Adipocyte (in vitro differentiated cells): ENCODE data around the gene HOXD11.

ENCODE experiments used
- DNase-seq: peaks from one replicate; pipeline ENCODE4 v3.0.0-alpha.2; 2015; ENCODE audit warnings: low read depth
- H3K27me3 ChIP-seq: replicated peaks from 2 replicates; pipeline ENCODE4 v1.7.0; 2013; ENCODE audit warnings: mild to moderate bottlenecking, low read length, moderate library complexity; ENCODE audit not compliant: control insufficient read depth, insufficient read depth
- H3K36me3 ChIP-seq: 2 replicates; pipeline ENCODE4 v1.7.0; 2013; ENCODE audit warnings: low read length, mild to moderate bottlenecking, moderate library complexity; ENCODE audit not compliant: control insufficient read depth, insufficient read depth, severe bottlenecking
- H3K4me1 ChIP-seq: 2 replicates; pipeline ENCODE4 v1.7.0; 2013; ENCODE audit warnings: mild to moderate bottlenecking, low read length, moderate library complexity; ENCODE audit not compliant: control insufficient read depth, insufficient read depth
- H3K4me3 ChIP-seq: 2 replicates; pipeline ENCODE4 v1.7.0; 2013; ENCODE audit warnings: mild to moderate bottlenecking, low read length, moderate library complexity
- H3K9ac ChIP-seq: 2 replicates; pipeline ENCODE4 v1.7.0; 2013; ENCODE audit warnings: mild to moderate bottlenecking, low read length, moderate library complexity
- H3K9me3 ChIP-seq: 2 replicates; pipeline ENCODE4 v1.7.0; 2013; ENCODE audit warnings: mild to moderate bottlenecking, low read length, moderate library complexity; ENCODE audit not compliant: control insufficient read depth

HOXD11 gene

GRCh38 chr2:176152350-176153181, 45.5 kb downstream of the HOXD11 start:
- no peaks in the 10 kb centered on the region for H3K9me3 ChIP-seq
- DNase-seq = no peak
- H3K4me1 ChIP-seq = no peaks in the 10 kb centered on the region
- H3K27me3 ChIP-seq = no peaks in the 10 kb centered on the region
- H3K9ac ChIP-seq = no peak overlapping the region
- no peak overlapping the region for H3K4me3 ChIP-seq
- H3K36me3 ChIP-seq = peaks cover 24% of the 10 kb centered on the region

- Histone ChIP-seq H3K4me1 (no peaks in the 10 kb centered on the region), H3K4me3 (no peak overlapping the region), H3K27me3 (no peaks in the 10 kb centered on the region), H3K9me3 (no peaks in the 10 kb centered on the region), H3K36me3 (peaks cover 21% of the 10 kb centered on the region), H3K9ac (no peak overlapping the region)
- no peak for DNase-seq
Observed at GRCh38 chr2:176154576-176155252, 47.6 kb downstream of the HOXD11 start.

GRCh38 chr2:176155356-176156044, 48.4 kb downstream of the HOXD11 start:
- no peaks in the 10 kb centered on the region for H3K27me3 ChIP-seq
- H3K4me3 ChIP-seq = no peak overlapping the region
- no peaks in the 10 kb centered on the region for H3K4me1 ChIP-seq
- no peak overlapping the region for H3K9ac ChIP-seq
- no peak for DNase-seq
- no peaks in the 10 kb centered on the region for H3K9me3 ChIP-seq
- peaks cover 21% of the 10 kb centered on the region for H3K36me3 ChIP-seq

- Histone ChIP-seq H3K36me3 (peaks cover 17% of the 10 kb centered on the region), H3K9me3 (no peaks in the 10 kb centered on the region), H3K9ac (no peak overlapping the region), H3K4me3 (peak overlapping the region; percentile 74), H3K4me1 (no peaks in the 10 kb centered on the region), H3K27me3 (no peaks in the 10 kb centered on the region)
- DNase-seq = no peak
Observed at GRCh38 chr2:176156301-176156806, 49.3 kb downstream of the HOXD11 start.

GRCh38 chr2:176156807-176157498, 49.9 kb downstream of the HOXD11 start, which contains the start of gene HOXD3:
Gene HOXD3 (plus strand): TSS chr2:176157307. CDS start chr2:176169115, 11,808 bp downstream.
- no peaks in the 10 kb centered on the region for H3K27me3 ChIP-seq
- H3K4me1 ChIP-seq = peaks cover 3% of the 10 kb centered on the region
- H3K9ac ChIP-seq = peak within 1 kb of the TSS; percentile 58
- no peak for DNase-seq
- H3K4me3 ChIP-seq = peak within 1 kb of the TSS; percentile 74
- peaks cover 17% of the 10 kb centered on the region for H3K36me3 ChIP-seq
- H3K9me3 ChIP-seq = no peaks in the 10 kb centered on the region

- peaks cover 9% of the 10 kb centered on the region for H3K4me1 ChIP-seq
- H3K27me3 ChIP-seq = no peaks in the 10 kb centered on the region
- H3K9ac ChIP-seq = peak overlapping the region; percentile 58
- peak overlapping the region; percentile 74 for H3K4me3 ChIP-seq
- DNase-seq = no peak
- H3K36me3 ChIP-seq = peaks cover 17% of the 10 kb centered on the region
- no peaks in the 10 kb centered on the region for H3K9me3 ChIP-seq
Observed at GRCh38 chr2:176157499-176158185, 50.6 kb downstream of the HOXD11 start.

GRCh38 chr2:176158186-176158591, 51.1 kb downstream of the HOXD11 start:
- Histone ChIP-seq H3K27me3 (no peaks in the 10 kb centered on the region), H3K9ac (no peak overlapping the region), H3K4me1 (peaks cover 9% of the 10 kb centered on the region), H3K36me3 (peaks cover 14% of the 10 kb centered on the region), H3K4me3 (no peak overlapping the region), H3K9me3 (no peaks in the 10 kb centered on the region)
- DNase-seq = no peak

GRCh38 chr2:176158855-176159662, 52.0 kb downstream of the HOXD11 start:
- peaks cover 7% of the 10 kb centered on the region for H3K36me3 ChIP-seq
- no peak overlapping the region for H3K9ac ChIP-seq
- no peaks in the 10 kb centered on the region for H3K27me3 ChIP-seq
- no peak overlapping the region for H3K4me3 ChIP-seq
- H3K4me1 ChIP-seq = peaks cover 9% of the 10 kb centered on the region
- H3K9me3 ChIP-seq = no peaks in the 10 kb centered on the region
- no peak for DNase-seq
